ENCODE data around the gene PROK2.

PROK2 gene

DNA sequence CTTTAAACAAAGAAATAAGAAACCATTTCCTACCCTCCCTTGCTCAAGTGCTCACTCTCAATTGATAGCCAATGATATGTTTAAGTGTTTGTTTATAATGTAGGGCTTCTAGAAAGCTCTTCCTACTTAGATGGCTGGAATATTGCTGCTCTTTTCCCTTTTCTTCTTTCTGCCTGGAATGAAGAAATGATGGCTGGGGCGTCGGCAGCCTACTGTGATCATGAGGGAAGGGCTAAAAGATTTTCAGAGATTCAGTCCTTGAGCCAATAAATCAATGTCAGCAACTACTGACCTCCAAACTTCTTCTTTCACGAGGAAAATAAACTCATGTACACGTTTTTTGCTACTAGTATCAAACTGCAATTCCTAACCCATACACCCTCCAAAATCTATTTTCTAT is 33.3 kb downstream of the PROK2 start:
- no peak for DNase-seq (ENCODE audit: low read depth)
- TF ChIP-seq, protein P1, sequence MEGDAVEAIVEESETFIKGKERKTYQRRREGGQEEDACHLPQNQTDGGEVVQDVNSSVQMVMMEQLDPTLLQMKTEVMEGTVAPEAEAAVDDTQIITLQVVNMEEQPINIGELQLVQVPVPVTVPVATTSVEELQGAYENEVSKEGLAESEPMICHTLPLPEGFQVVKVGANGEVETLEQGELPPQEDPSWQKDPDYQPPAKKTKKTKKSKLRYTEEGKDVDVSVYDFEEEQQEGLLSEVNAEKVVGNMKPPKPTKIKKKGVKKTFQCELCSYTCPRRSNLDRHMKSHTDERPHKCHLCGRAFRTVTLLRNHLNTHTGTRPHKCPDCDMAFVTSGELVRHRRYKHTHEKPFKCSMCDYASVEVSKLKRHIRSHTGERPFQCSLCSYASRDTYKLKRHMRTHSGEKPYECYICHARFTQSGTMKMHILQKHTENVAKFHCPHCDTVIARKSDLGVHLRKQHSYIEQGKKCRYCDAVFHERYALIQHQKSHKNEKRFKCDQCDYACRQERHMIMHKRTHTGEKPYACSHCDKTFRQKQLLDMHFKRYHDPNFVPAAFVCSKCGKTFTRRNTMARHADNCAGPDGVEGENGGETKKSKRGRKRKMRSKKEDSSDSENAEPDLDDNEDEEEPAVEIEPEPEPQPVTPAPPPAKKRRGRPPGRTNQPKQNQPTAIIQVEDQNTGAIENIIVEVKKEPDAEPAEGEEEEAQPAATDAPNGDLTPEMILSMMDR (conservative IDR thresholded peaks at IDR 0.05; ENCODE audit: low read depth, low read length) = no peak
- no peak overlapping the region for H3K4me3 ChIP-seq (ENCODE audit: low read length)

DNA sequence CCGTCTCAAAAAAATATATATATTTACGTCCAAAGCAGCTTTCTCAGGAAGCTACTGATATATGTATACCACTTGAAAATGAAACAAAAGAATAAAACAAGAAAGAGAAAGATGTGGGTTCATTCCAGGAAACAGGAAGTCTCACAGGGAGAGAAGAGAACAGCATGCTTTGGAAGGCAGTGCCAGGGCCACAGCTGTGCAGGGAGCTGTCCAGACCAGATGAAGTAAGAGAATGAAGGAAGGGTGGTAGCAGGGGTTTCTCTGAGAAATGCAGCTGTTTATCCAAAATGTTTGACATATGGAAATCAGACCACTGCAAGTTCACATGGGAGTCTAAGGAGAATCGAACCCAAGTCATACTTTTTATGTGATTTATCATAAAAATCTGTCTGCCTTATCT is 40.2 kb downstream of the PROK2 start:
- TF ChIP-seq, protein P1 (conservative IDR thresholded peaks at IDR 0.05; ENCODE audit: low read depth, low read length) = no peak
- H3K4me3 ChIP-seq (ENCODE audit: low read length) = no peak overlapping the region
- no peak for DNase-seq (ENCODE audit: low read depth)

- no peak for DNase-seq (ENCODE audit: low read depth)
- TF ChIP-seq, protein P1 (conservative IDR thresholded peaks at IDR 0.05; ENCODE audit: low read depth, low read length) = no peak
- no peak overlapping the region for H3K4me3 ChIP-seq (ENCODE audit: low read length)
These were observed 42.3 kb downstream of the PROK2 start for GRCh38 chr3:71742621-71743020.

- DNase-seq (ENCODE audit: low read depth) = no peak
- no peak overlapping the region for H3K4me3 ChIP-seq (ENCODE audit: low read length)
- TF ChIP-seq, protein P1 (conservative IDR thresholded peaks at IDR 0.05; ENCODE audit: low read depth, low read length) = no peak
These were observed 50.1 kb downstream of the PROK2 start for GRCh38 chr3:71734881-71735280.

DNA sequence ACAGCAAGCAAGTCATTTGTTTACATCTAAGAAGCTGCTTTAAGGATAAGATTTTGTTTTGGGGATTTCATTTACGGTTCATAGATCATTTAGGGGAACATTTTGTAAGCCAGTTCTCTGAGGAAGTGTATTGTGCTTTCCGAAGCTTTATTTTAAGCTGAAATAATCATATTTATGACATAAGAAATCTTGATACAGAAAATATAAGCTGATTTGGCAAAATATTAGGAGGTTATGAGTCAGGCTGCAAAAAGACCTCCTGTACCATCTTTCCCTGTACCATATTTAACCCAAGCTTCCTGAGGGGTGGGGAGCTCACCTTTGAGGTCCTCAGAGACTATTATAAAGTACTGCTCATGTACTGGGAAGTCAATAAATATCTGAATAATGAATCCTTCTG is 51.6 kb downstream of the PROK2 start:
- H3K4me3 ChIP-seq (ENCODE audit: low read length) = no peak overlapping the region
- no peak for DNase-seq (ENCODE audit: low read depth)
- TF ChIP-seq, protein P1 (conservative IDR thresholded peaks at IDR 0.05; ENCODE audit: low read depth, low read length) = no peak

GRCh38 chr3:71732637-71733036 is 52.3 kb downstream of the PROK2 start:
- H3K4me3 ChIP-seq (ENCODE audit: low read length) = no peak overlapping the region
- no peak for DNase-seq (ENCODE audit: low read depth)
- TF ChIP-seq, protein P1 (conservative IDR thresholded peaks at IDR 0.05; ENCODE audit: low read depth, low read length) = no peak

DNA sequence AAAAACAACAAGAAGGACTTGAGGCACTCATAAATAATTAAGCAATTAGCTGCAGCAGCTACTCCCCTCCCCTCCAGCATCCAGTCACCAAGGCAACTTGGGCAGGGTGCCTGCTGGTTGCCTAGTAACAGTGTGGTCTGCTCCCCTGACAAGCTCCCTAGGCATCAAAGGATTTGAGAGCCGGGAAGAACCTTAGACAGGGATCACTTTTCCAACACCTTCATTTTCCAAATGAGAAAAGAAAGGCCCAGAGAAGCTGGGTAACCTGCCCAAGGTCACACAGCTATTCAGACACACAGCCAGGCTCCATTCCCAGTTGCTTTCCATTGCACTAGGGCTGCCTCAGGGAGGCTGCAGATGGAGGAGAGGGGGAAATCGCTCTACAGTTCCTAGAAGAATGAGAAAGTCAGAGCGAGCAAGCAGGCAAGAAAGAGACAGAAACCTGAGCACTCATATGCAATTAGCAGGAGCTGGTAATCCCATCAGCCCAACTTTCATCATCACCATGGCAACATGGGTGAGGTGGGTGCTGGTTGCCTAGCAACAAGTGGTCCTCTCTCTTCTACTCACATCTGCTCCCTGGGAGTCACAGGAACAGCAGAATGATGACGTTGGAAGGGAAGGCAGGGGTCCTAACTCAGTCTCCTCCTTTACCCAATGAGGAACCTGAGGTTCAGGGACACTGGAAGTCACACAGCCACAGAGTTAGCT is 56.2 kb downstream of the PROK2 start:
- TF ChIP-seq, protein P1 (conservative IDR thresholded peaks at IDR 0.05; ENCODE audit: low read depth, low read length) = no peak
- no peak overlapping the region for H3K4me3 ChIP-seq (ENCODE audit: low read length)
- no peak for DNase-seq (ENCODE audit: low read depth)

Measured in retinal pigment epithelial cell (primary cell).